Esophagus muscularis mucosa (tissue), 4 donors: ENCODE measurements around the gene PHLDB1. TPM values are rescaled to one million over a fixed set of nuclear protein-coding genes. Genes with fewer than 3 reads are reported as not detected.

ENCODE experiments used
- DNase-seq: peaks from one replicate; pipeline ENCODE4 v3.0.0-alpha.2; 2017; ENCODE audit errors: extremely low spot score
- H3K27ac ChIP-seq, 4 donors: fragments of 200-600 bp; sonication (generic); replicated peaks in 1 of 4; 1 replicate in 3 of 4; 2 replicates in 1 of 4; pipeline ENCODE4 v1.5.1; 2016 to 2019; ENCODE audit warnings: mild to moderate bottlenecking in 1 of 4
- H3K27me3 ChIP-seq, 4 donors: fragments of 200-600 bp; sonication (generic); one replicate each; pipeline versions ENCODE4 v1.5.1 to v1.6.0; 2016 to 2019
- H3K36me3 ChIP-seq, 4 donors: fragments of 200-600 bp; sonication (generic); one replicate each; pipeline ENCODE4 v1.5.1; 2016 to 2019
- H3K4me1 ChIP-seq, 4 donors: fragments of 200-600 bp; sonication (generic); one replicate each; pipeline ENCODE4 v1.5.1; 2016 to 2019
- H3K4me3 ChIP-seq, 4 donors: fragments of 200-600 bp; sonication (generic); 1 replicate in 2 of 4; 2 replicates in 2 of 4; pipeline ENCODE4 v1.5.1; 2016 to 2019; ENCODE audit warnings: mild to moderate bottlenecking in 4 of 4, moderate library complexity in 1 of 4
- H3K9me3 ChIP-seq, 4 donors: fragments of 200-600 bp; sonication (generic); 1 replicate in 3 of 4; 2 replicates in 1 of 4; pipeline ENCODE4 v1.5.1; 2016 to 2019
- CTCF ChIP-seq, 3 experiments: fragments of 200-600 bp in 2 of 3; fragments of 450-650 bp in 1 of 3; sonication (generic) in 2 of 3; IDR thresholded peaks; one replicate each; pipeline ENCODE4 v1.5.1; 2017 to 2019; ENCODE audit warnings: antibody characterized with exemption in 3 of 3, mild to moderate bottlenecking in 2 of 3, moderate library complexity in 1 of 3
- EP300 ChIP-seq: sonication (generic); formaldehyde crosslinking; IDR thresholded peaks from one replicate; pipeline ENCODE4 v1.6.1; 2017; ENCODE audit warnings: antibody characterized with exemption
- POLR2A ChIP-seq: fragments of 450-650 bp; IDR thresholded peaks from one replicate; pipeline ENCODE4 v1.6.1; 2017; ENCODE audit warnings: antibody characterized with exemption, moderate library complexity, mild to moderate bottlenecking, low read depth
- POLR2AphosphoS5 ChIP-seq, 2 donors: sonication (generic); formaldehyde crosslinking; IDR thresholded peaks; one replicate each; pipeline ENCODE4 v1.6.1; 2017; ENCODE audit warnings: antibody characterized with exemption in 2 of 2
- WGBS: methylation state at CpG from one replicate; pipeline ENCODE4 v1.1.5; 2018; 5-methylcytosine and 5-hydroxymethylcytosine counted together
- intact Hi-C: fragments of 100-400 bp; cut with DNase I; formaldehyde crosslinking; loops from one replicate; pipeline ENCODE4 v1.15.1; 2023
- total RNA-seq, 4 donors: library from RNA; depleted of rRNA; stranded (reverse); fragments of >200 nt; gene quantifications; one replicate each; pipeline versions ENCODE4 v1.1.0 to v1.2.1, GENCODE V29; 2016

PHLDB1 gene
- 10 to 100 TPM; 62.6 to 92.2 (median 78.9) TPM for total RNA-seq

GRCh38 chr11:118607401-118608359 lies at the start of gene PHLDB1:
Gene PHLDB1 (plus strand): TSS chr11:118607615. CDS start chr11:118613837, 6,222 bp downstream.
- H3K36me3 ChIP-seq = peaks cover 0 to 8% (median 2%) of the 10 kb centered on the region in 4 donors
- peaks cover 43 to 88% (median 77%) of the 10 kb centered on the region in 4 donors for H3K4me1 ChIP-seq
- no peak for DNase-seq
- peak within 1 kb of the TSS; percentile 76 to 86 (median 83) for H3K4me3 ChIP-seq
- TF ChIP-seq EP300 = no peak
- peak; percentile 40 to 58 (median 58) for TF ChIP-seq CTCF (IDR thresholded peaks at IDR 0.05)
- TF ChIP-seq POLR2AphosphoS5 (IDR thresholded peaks at IDR 0.05) = peak; percentile 42 to 76
- no peak for TF ChIP-seq POLR2A
- peak within 1 kb of the TSS; percentile 92 to 96 (median 94) for H3K27ac ChIP-seq
- intact Hi-C loops = loop anchor here (5.0 kb wide), 2 partner anchors 35 to 50 kb away; partner anchors contain the start of gene ARCN1
- H3K9me3 ChIP-seq = no peaks in the 10 kb centered on the region
- no peaks in the 10 kb centered on the region for H3K27me3 ChIP-seq
- WGBS = 5% methylated on average over 23 of the region's 72 CpGs

DNA sequence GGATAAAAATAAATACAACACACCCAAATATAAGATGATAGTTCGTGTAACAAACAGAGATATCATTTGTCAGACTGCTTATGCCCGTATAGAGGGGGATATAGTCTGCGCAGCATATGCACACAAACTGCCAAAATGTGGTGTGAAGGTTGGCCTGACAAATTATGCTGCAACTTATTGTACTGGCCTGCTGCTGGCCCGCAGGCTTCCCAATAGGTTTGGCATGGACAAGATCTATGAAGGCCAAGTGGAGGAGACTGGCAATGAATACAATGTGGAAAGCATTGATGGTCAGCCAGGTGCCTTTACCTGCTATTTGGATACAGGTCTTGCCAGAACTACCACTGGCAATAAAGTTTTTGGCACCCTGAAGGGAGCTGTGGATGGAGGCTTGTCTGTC lies 46.6 kb upstream of the PHLDB1 start:
- TF ChIP-seq CTCF (IDR thresholded peaks at IDR 0.05) = no peak
- no peak for TF ChIP-seq POLR2A
- no peak for TF ChIP-seq EP300
- TF ChIP-seq POLR2AphosphoS5 (IDR thresholded peaks at IDR 0.05) = no peak
- Histone ChIP-seq H3K27ac (no peak overlapping the region), H3K27me3 (no peaks in the 10 kb centered on the region), H3K4me3 (no peak overlapping the region), H3K4me1 (peaks cover 0 to 21% (median 14%) of the 10 kb centered on the region in 4 donors), H3K9me3 (no peaks in the 10 kb centered on the region), H3K36me3 (peaks cover 23 to 52% (median 41%) of the 10 kb centered on the region in 4 donors)
- DNase-seq = no peak
- WGBS = 92% methylated on average over 4 of the region's 4 CpGs
- intact Hi-C loops = no loop called here

DNA sequence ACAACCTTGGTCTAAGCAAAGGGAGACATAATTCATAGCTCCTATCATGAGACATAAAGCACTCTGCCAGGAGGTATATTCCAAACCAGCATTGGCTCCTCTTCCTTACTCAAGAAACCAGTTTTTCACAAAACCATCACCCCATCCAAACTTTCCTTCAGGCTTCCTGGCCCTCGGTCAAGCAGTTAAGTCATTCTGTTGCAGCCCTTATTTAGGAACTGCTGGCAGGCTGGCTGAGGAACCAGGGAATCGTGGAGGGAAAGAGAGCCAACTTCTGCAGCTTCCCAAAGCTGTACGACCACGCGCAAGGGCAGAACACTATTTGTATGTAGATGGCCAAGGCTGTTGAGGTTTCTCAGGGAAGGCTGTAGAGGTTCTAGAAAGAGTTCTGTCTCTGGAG lies 42.4 kb upstream of the PHLDB1 start:
- no peaks in the 10 kb centered on the region for H3K27me3 ChIP-seq
- peaks cover 0 to 12% (median 9%) of the 10 kb centered on the region in 4 donors for H3K36me3 ChIP-seq
- peak overlapping the region; percentile 75 to 84 (median 80) for H3K27ac ChIP-seq
- intact Hi-C loops = loop anchor here (5.0 kb wide), 1 partner anchor 33 kb away; the partner anchor contains the start of gene TMEM25
- no peaks in the 10 kb centered on the region for H3K9me3 ChIP-seq
- TF ChIP-seq POLR2AphosphoS5 (IDR thresholded peaks at IDR 0.05) (peak in 1 of 2 donors; percentile 14), EP300 (no peak)
- peak overlapping the region; percentile 57 to 71 (median 64) for H3K4me3 ChIP-seq
- WGBS = 31% methylated on average over 5 of the region's 5 CpGs
- peak; percentile 50 for DNase-seq
- peaks cover 0 to 26% (median 18%) of the 10 kb centered on the region in 4 donors for H3K4me1 ChIP-seq

DNA sequence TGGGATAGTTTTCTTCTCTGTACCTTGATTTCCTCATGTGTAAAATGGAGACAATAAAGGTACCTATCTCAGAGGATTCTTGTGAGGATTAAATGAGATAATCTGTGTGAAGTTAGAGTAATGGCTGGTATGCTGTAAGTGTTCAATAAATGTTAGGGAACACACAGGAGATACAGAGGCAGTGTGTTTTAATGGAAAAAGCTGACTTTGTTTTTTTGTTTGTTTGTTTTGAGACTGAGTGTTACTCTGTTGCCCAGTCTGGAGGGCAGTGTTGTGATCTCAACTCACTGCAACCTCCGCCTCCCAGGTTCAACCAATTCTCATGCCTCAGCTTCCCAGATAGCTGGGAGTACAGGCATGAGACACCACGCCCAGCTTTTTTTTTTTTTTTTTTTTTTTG lies 37.7 kb upstream of the PHLDB1 start:
- H3K4me1 ChIP-seq = peaks cover 23 to 38% (median 36%) of the 10 kb centered on the region in 4 donors
- intact Hi-C loops = loop anchor here (5.0 kb wide), 2 partner anchors 37 to 38 kb away; partner anchors contain the start of genes PHLDB1 and TMEM25

More for the DNA sequence above, 37.7 kb upstream of the PHLDB1 start:
- Histone ChIP-seq H3K27me3 (no peaks in the 10 kb centered on the region), H3K36me3 (no peaks in the 10 kb centered on the region), H3K27ac (no peak overlapping the region), H3K9me3 (no peaks in the 10 kb centered on the region), H3K4me3 (no peak overlapping the region)
- WGBS = 90% methylated on average over 2 of the region's 2 CpGs
- DNase-seq = peak; percentile 12
- TF ChIP-seq POLR2A = no peak
- no peak for TF ChIP-seq CTCF (IDR thresholded peaks at IDR 0.05)
- no peak for TF ChIP-seq POLR2AphosphoS5 (IDR thresholded peaks at IDR 0.05)
- TF ChIP-seq EP300 = no peak
